Measurements from ENCODE around the gene TRUB1.
"Not testable (repeated sequence)": the region's sequence is repeated elsewhere in the genome, so short reads cannot be mapped to it uniquely, and the experiment has no call there.

TRUB1 gene

DNA sequence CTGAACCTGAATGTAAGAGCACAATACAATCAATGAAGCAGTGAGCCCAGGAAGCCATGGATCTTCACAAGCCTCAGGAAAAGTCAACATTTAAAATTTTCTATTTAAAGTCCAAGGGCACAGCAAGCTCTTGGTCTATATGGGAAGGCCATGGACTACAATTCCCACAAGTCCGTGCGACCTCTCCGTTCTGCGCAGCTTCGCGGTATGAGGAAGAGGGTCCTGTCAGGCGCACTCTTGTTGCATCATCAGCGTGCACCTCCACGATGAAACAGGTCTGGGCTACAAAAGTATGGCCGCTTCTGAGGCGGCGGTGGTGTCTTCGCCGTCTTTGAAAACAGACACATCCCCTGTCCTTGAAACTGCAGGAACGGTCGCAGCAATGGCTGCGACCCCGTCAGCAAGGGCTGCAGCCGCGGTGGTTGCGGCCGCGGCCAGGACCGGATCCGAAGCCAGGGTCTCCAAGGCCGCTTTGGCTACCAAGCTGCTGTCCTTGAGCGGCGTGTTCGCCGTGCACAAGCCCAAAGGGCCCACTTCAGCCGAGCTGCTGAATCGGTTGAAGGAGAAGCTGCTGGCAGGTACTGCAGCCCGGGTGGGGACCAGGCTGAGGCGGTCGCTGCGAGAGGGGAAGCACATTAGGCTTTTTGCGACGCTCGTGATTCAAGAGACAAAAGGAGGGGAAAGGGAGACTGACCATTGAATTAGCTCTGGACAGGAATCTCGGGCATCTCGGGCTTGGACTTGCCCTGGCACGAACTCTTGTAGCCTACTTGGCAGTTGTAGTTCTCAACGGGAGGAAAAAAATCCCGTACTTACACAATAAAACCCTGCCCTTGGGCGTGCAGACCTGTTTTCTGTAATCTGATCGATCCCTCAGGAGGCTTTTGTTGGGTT lies at the start of gene TRUB1:
Gene TRUB1 (plus strand): TSS at position 234 of the 894 bp plus-strand sequence. CDS start 59 bp downstream, at position 293.
- peak; percentile 89 for DNase-seq

DNA sequence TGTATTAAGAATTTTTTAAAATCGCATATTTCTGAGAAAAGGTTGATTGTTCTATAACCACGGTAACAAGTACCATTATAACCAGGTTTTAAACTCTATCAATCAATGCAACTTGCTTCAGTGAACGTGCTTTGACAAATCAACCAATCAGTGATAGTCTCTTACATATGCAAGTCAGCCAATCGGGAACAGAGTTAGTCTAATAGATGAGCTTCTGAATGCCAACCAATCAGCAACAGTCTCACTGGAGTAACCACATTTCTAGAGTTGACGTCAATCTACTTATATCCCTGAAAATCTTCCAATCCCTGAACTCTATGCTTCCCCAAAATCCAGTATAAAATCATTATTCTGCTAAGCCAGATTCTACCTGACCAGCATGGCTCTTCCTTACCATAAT lies 44.7 kb upstream of the TRUB1 start:
- no peak for DNase-seq

- no peak for DNase-seq
Measured at GRCh38 chr10:114894911-114895310, 43.1 kb upstream of the TRUB1 start.

- DNase-seq: not testable (repeated sequence)
Measured at GRCh38 chr10:114897011-114897410, 41.0 kb upstream of the TRUB1 start.

GRCh38 chr10:114897593-114897992 lies 40.4 kb upstream of the TRUB1 start:
- DNase-seq: no peak

DNA sequence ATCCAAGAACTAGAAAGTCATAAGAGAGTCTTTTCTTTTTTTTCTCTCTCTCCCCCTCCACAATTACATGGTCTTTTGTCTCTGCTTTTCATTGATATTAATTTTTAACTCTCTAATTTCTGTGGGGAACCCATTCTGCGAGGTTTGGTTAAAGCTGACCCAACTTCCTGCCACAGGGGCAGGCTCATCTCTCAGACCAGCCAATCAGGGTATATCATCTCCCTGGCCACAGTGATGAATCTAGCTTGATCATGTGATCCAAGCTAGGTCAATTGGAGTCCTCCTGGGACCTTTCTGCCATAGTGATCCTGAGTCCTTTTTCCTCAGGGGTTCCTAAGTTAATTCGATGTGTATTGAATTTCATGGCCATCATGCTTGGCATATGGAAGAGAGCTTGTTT lies 38.0 kb upstream of the TRUB1 start:
- no peak for DNase-seq

GRCh38 chr10:114900658-114901057 lies 37.3 kb upstream of the TRUB1 start:
- no peak for DNase-seq

DNA sequence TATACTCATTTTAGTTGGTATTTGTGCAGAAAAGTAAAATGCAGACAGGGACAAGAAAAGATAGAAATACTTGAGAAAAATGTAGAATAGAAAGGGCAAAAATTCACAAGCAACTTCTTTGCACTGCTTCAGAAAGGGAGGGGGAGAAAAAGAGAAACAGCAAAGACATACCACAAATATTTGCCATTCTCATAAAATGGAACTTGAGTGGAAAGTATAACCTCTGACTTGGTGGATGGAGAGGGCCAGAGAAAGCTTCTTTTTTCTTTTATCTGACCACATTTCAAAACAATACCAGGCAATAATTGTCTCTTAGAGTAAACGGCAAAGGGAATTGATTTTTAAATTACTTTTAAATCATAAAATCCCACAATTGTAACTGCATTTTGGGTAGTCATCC lies 35.8 kb upstream of the TRUB1 start:
- no peak for DNase-seq

- no peak for DNase-seq
Measured at GRCh38 chr10:114905450-114905849, 32.5 kb upstream of the TRUB1 start.

DNA sequence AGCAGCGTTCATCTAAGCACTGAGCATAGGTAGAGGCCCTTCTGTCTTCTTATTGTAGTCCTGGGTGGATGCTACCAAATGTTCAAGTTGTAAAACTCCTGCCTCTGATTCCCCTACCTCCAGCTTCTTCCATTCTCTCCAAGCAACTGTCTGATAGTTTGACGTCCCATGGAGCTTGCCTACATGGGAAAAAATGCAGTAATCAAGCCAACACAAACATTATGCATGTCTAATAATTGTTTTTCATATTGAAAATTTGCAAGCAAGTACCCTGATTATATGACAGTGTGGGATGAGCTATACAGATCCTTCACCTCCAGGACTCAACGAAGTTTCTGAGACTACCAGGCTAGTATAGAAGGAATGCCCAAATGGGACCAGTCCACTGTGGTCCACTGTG lies 31.0 kb upstream of the TRUB1 start:
- no peak for DNase-seq

GRCh38 chr10:114908896-114909295 lies 29.1 kb upstream of the TRUB1 start:
- no peak for DNase-seq

- no peak for DNase-seq
Measured at GRCh38 chr10:114911052-114911711, 26.8 kb upstream of the TRUB1 start.

DNA sequence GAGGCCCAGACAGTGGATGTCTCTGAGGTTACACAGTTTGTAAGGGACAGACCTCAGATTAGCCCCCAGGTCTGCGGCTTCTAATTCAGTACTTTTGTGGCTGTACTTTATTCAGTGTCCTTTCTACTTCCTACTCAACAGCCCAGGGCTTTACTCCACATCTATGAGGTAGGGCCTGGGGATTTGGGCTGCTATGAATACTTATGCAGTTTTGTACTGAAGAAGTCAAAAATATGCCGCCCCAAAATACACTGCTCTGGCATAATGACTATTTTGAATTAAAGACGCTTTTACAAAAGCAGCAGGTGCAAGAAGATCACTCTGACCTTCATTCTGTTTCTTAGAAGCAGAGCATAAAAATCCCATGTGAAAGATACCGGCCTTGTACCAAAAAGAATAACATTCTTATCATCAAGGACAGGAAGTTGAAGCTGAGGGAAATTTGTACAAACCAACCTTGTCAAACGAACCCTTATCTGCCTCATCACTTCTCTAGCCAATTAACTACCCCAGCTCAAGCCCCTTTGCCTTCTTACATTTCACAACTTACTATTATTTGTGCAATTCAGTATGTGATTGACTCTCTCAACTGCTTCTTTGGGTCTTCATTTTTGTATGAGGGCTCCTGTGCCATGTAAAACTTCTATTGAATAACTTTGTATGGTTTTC lies 26.1 kb upstream of the TRUB1 start:
- no peak for DNase-seq

GRCh38 chr10:114912470-114912859 lies 25.5 kb upstream of the TRUB1 start:
- DNase-seq: no peak

DNA sequence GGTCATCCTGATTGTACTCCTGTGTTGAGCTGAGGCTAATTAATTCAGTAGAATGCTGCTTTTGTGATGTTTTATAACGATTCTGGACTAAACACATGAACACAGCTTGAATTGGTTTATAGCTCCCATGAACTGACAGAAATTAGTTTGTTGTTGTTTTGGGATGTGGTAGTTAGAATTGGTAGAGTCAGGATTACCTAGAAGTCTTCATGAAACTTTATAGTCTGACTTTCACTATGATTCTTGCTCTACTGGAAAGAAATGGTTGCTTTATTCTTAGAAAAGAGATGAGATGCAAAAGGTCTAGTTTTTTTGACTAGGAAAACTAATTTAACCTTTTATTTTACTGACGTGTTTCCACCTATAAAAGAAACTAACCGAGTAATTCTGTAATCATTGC lies 23.4 kb upstream of the TRUB1 start:
- DNase-seq: no peak

- no peak for DNase-seq
Measured at GRCh38 chr10:114915294-114915693, 22.7 kb upstream of the TRUB1 start.

DNA sequence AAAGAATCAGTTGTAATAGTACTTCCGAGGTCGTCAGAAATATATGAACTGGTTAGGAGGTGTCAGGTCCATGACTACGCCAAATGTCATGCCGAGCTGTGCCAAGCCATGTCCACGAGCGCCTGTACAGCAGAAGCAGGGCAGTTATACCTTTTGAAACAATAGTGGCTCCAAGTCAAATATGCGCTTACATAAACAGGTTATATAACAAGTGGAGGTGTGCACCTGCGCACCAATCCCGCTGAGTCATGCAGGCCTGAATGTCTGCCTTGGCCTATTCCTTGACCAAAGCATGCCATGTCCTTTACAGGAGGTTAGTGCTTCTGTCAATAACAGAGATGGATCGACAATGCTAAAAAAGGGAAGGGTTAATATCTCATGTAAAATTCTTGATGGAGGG lies 21.3 kb upstream of the TRUB1 start:
- DNase-seq: no peak

GRCh38 chr10:114917459-114917858 lies 20.5 kb upstream of the TRUB1 start:
- no peak for DNase-seq

GRCh38 chr10:114917927-114918672 lies 19.9 kb upstream of the TRUB1 start:
- no peak for DNase-seq

DNA sequence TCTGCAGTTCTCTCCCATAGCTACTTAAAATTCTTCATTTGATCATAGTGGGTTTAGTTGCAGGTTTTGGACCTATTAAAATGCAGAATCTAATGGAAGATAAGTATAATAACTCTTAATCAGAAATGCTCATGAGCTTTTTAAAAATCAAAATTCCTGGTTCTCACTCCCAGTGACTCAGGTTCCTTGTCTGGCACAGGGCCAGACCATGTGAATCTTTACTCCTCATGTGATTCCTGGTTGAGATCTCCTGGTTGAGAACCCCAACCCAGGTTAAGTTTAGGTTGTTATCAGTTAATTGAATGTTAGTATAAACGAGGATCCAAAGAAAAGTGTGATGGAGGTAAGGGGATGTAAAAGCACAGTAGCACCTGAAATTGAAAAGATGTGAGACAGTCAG lies 17.5 kb upstream of the TRUB1 start:
- DNase-seq: no peak

- no peak for DNase-seq
Measured at GRCh38 chr10:114922003-114922402, 16.0 kb upstream of the TRUB1 start.

DNA sequence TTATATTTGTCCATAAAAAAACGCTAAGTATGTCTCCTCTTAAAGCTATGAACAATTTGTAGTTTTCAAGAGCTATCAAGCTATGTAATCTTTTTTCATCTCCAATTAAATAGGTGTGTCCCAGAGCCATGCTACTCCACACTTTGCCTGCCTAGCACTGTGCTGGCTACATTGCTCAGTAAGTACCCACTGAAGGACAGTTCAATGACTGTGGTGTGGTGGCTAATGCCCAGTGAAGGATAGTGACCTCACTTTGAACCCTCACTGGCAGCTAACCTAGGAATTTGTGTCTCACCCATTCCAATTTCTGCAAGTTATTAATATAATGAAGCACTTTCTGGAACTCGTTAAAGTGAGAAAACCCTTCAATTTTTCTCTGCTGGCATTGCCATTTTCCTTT lies 14.4 kb upstream of the TRUB1 start:
- no peak for DNase-seq
